COLO668 (cell line): ENCODE measurements around the gene F7.

Experiments used
- DNase-seq: peaks from one replicate; lab custom pipeline; 2025; ENCODE audit not compliant: unreplicated experiment; lab: John Stamatoyannopoulos, UW

F7 gene

GRCh38 chr13:113116871-113117271, 11.3 kb downstream of the F7 start:
- no peak for DNase-seq

- DNase-seq: no peak
Observed at GRCh38 chr13:113117335-113117872, 11.8 kb downstream of the F7 start.

GRCh38 chr13:113117911-113118260, 12.3 kb downstream of the F7 start:
- DNase-seq: no peak

- DNase-seq: no peak
Observed at GRCh38 chr13:113118261-113119021, 12.8 kb downstream of the F7 start.

- DNase-seq: no peak
Observed at GRCh38 chr13:113119166-113119821, 13.7 kb downstream of the F7 start.

- DNase-seq: no peak
Observed at GRCh38 chr13:113119822-113120189, 14.2 kb downstream of the F7 start.

GRCh38 chr13:113120300-113121182, 14.9 kb downstream of the F7 start:
- no peak for DNase-seq

GRCh38 chr13:113121183-113121927, 15.8 kb downstream of the F7 start:
- DNase-seq: no peak

- DNase-seq: no peak
Observed at GRCh38 chr13:113121928-113122471, 16.4 kb downstream of the F7 start.

- peak; percentile 45 for DNase-seq
Observed at GRCh38 chr13:113122550-113123225, 17.1 kb downstream of the F7 start, which contains the start of gene F10. TSS of gene F10 (plus strand) at chr13:113122799. CDS start at chr13:113122856, 57 bp downstream.

GRCh38 chr13:113123226-113124201, 17.9 kb downstream of the F7 start:
- DNase-seq: peak; percentile 52

- no peak for DNase-seq
Observed at GRCh38 chr13:113124211-113124970, 18.8 kb downstream of the F7 start.

GRCh38 chr13:113125506-113126264, 20.1 kb downstream of the F7 start:
- DNase-seq: no peak

- no peak for DNase-seq
Observed at GRCh38 chr13:113126265-113127150, 20.9 kb downstream of the F7 start.

GRCh38 chr13:113129480-113129879, 23.9 kb downstream of the F7 start:
- no peak for DNase-seq
